Esophagus squamous epithelium (tissue), 4 donors: ENCODE results near the gene ORM1.
"Not testable (repeated sequence)": the region's sequence is repeated elsewhere in the genome, so short reads cannot be mapped to it uniquely, and the experiment has no call there.

Experiments used
- CTCF ChIP-seq, 6 experiments: fragments of 450-650 bp in 4 of 6; fragments of 200-600 bp in 2 of 6; sonication (generic) in 2 of 6; IDR thresholded peaks; one replicate each; pipeline ENCODE4 v1.5.1; 2016 to 2019; ENCODE audit warnings: antibody characterized with exemption in 6 of 6, mild to moderate bottlenecking in 4 of 6, moderate library complexity in 4 of 6
- POLR2A ChIP-seq, 4 donors: fragments of 450-650 bp; IDR thresholded peaks; one replicate each; pipeline ENCODE4 v1.6.1; 2017; ENCODE audit warnings: antibody characterized with exemption in 4 of 4, mild to moderate bottlenecking in 4 of 4, moderate library complexity in 3 of 4

GRCh38 chr9:114322831-114323531, at the start of gene ORM1:
- TF ChIP-seq CTCF, POLR2A (IDR thresholded peaks at IDR 0.05): not testable (repeated sequence)
